ENCODE results near the gene FOXP1.

FOXP1 gene

GRCh38 chr3:71351403-71352149 is 232.0 kb downstream of the FOXP1 start:
- no peaks in the 10 kb centered on the region for H3K36me3 ChIP-seq (ENCODE audit: control insufficient read depth, insufficient read depth, low read length)
- no peaks in the 10 kb centered on the region for H3K4me1 ChIP-seq (ENCODE audit: control insufficient read depth, insufficient read depth, low read length)
- no peaks in the 10 kb centered on the region for H3K27me3 ChIP-seq (ENCODE audit: control insufficient read depth, insufficient read depth, low read length, poor library complexity, severe bottlenecking)
- 96 to 97% methylated on average over 4 of the region's 4 CpGs for WGBS, 2 experiments
- no peak overlapping the region for H3K27ac ChIP-seq (ENCODE audit: insufficient read depth, low read depth, low read length, poor library complexity, severe bottlenecking)
- H3K4me3 ChIP-seq (ENCODE audit: insufficient read depth, low read depth, low read length), result no peak overlapping the region
- no peaks in the 10 kb centered on the region for H3K9me3 ChIP-seq (ENCODE audit: control insufficient read depth, low read length)

- 96% methylated on average over 4 of the region's 4 CpGs for WGBS, 2 experiments
- no peaks in the 10 kb centered on the region for H3K36me3 ChIP-seq (ENCODE audit: control insufficient read depth, insufficient read depth, low read length)
- no peaks in the 10 kb centered on the region for H3K4me1 ChIP-seq (ENCODE audit: control insufficient read depth, insufficient read depth, low read length)
- H3K27me3 ChIP-seq (ENCODE audit: control insufficient read depth, insufficient read depth, low read length, poor library complexity, severe bottlenecking), result no peaks in the 10 kb centered on the region
- no peaks in the 10 kb centered on the region for H3K9me3 ChIP-seq (ENCODE audit: control insufficient read depth, low read length)
- no peak overlapping the region for H3K27ac ChIP-seq (ENCODE audit: insufficient read depth, low read depth, low read length, poor library complexity, severe bottlenecking)
- no peak overlapping the region for H3K4me3 ChIP-seq (ENCODE audit: insufficient read depth, low read depth, low read length)
These were observed 232.5 kb downstream of the FOXP1 start for GRCh38 chr3:71350998-71351397.

- WGBS, 2 experiments, result 97 to 98% methylated on average over 2 of the region's 2 CpGs
- no peak overlapping the region for H3K4me3 ChIP-seq (ENCODE audit: insufficient read depth, low read depth, low read length)
These were observed 234.7 kb downstream of the FOXP1 start for GRCh38 chr3:71348831-71349230.

GRCh38 chr3:71348001-71348632 is 235.4 kb downstream of the FOXP1 start:
- 84 to 86% methylated on average over 9 of the region's 9 CpGs for WGBS, 2 experiments
- no peak overlapping the region for H3K27ac ChIP-seq (ENCODE audit: insufficient read depth, low read depth, low read length, poor library complexity, severe bottlenecking)
- H3K9me3 ChIP-seq (ENCODE audit: control insufficient read depth, low read length), result no peaks in the 10 kb centered on the region
- H3K27me3 ChIP-seq (ENCODE audit: control insufficient read depth, insufficient read depth, low read length, poor library complexity, severe bottlenecking), result no peaks in the 10 kb centered on the region
- H3K4me1 ChIP-seq (ENCODE audit: control insufficient read depth, insufficient read depth, low read length), result no peaks in the 10 kb centered on the region
- H3K36me3 ChIP-seq (ENCODE audit: control insufficient read depth, insufficient read depth, low read length), result no peaks in the 10 kb centered on the region
- H3K4me3 ChIP-seq (ENCODE audit: insufficient read depth, low read depth, low read length), result no peak overlapping the region

More at GRCh38 chr3:71348831-71349230, 234.7 kb downstream of the FOXP1 start:
- Histone ChIP-seq H3K27ac (ENCODE audit: insufficient read depth, low read depth, low read length, poor library complexity, severe bottlenecking) (no peak overlapping the region), H3K36me3 (ENCODE audit: control insufficient read depth, insufficient read depth, low read length) (no peaks in the 10 kb centered on the region), H3K27me3 (ENCODE audit: control insufficient read depth, insufficient read depth, low read length, poor library complexity, severe bottlenecking) (no peaks in the 10 kb centered on the region), H3K9me3 (ENCODE audit: control insufficient read depth, low read length) (no peaks in the 10 kb centered on the region), H3K4me1 (ENCODE audit: control insufficient read depth, insufficient read depth, low read length) (no peaks in the 10 kb centered on the region)

- Histone ChIP-seq H3K4me3 (ENCODE audit: insufficient read depth, low read depth, low read length) (no peak overlapping the region), H3K36me3 (ENCODE audit: control insufficient read depth, insufficient read depth, low read length) (no peaks in the 10 kb centered on the region), H3K27ac (ENCODE audit: insufficient read depth, low read depth, low read length, poor library complexity, severe bottlenecking) (no peak overlapping the region), H3K27me3 (ENCODE audit: control insufficient read depth, insufficient read depth, low read length, poor library complexity, severe bottlenecking) (no peaks in the 10 kb centered on the region), H3K4me1 (ENCODE audit: control insufficient read depth, insufficient read depth, low read length) (no peaks in the 10 kb centered on the region), H3K9me3 (ENCODE audit: control insufficient read depth, low read length) (no peaks in the 10 kb centered on the region)
- 91 to 96% methylated on average over 4 of the region's 4 CpGs for WGBS, 2 experiments
These were observed 237.5 kb downstream of the FOXP1 start for GRCh38 chr3:71346061-71346460.

GRCh38 chr3:71345429-71346040 is 238.0 kb downstream of the FOXP1 start:
- Histone ChIP-seq H3K4me3 (ENCODE audit: insufficient read depth, low read depth, low read length) (no peak overlapping the region), H3K27ac (ENCODE audit: insufficient read depth, low read depth, low read length, poor library complexity, severe bottlenecking) (no peak overlapping the region), H3K36me3 (ENCODE audit: control insufficient read depth, insufficient read depth, low read length) (no peaks in the 10 kb centered on the region), H3K4me1 (ENCODE audit: control insufficient read depth, insufficient read depth, low read length) (no peaks in the 10 kb centered on the region), H3K9me3 (ENCODE audit: control insufficient read depth, low read length) (no peaks in the 10 kb centered on the region), H3K27me3 (ENCODE audit: control insufficient read depth, insufficient read depth, low read length, poor library complexity, severe bottlenecking) (no peaks in the 10 kb centered on the region)
- WGBS, 2 experiments, result 89 to 93% methylated on average over 4 to 5 of the region's 5 CpGs

GRCh38 chr3:71341721-71342120 is 241.8 kb downstream of the FOXP1 start:
- Histone ChIP-seq H3K4me3 (ENCODE audit: insufficient read depth, low read depth, low read length) (no peak overlapping the region), H3K27me3 (ENCODE audit: control insufficient read depth, insufficient read depth, low read length, poor library complexity, severe bottlenecking) (no peaks in the 10 kb centered on the region), H3K36me3 (ENCODE audit: control insufficient read depth, insufficient read depth, low read length) (no peaks in the 10 kb centered on the region), H3K27ac (ENCODE audit: insufficient read depth, low read depth, low read length, poor library complexity, severe bottlenecking) (no peak overlapping the region), H3K4me1 (ENCODE audit: control insufficient read depth, insufficient read depth, low read length) (no peaks in the 10 kb centered on the region), H3K9me3 (ENCODE audit: control insufficient read depth, low read length) (no peaks in the 10 kb centered on the region)
- 84 to 98% methylated on average over 2 to 4 of the region's 4 CpGs for WGBS, 2 experiments

GRCh38 chr3:71339049-71339448 is 244.5 kb downstream of the FOXP1 start:
- no peak overlapping the region for H3K4me3 ChIP-seq (ENCODE audit: insufficient read depth, low read depth, low read length)
- 85 to 95% methylated on average over 2 to 4 of the region's 4 CpGs for WGBS, 2 experiments
- no peak overlapping the region for H3K27ac ChIP-seq (ENCODE audit: insufficient read depth, low read depth, low read length, poor library complexity, severe bottlenecking)

GRCh38 chr3:71332813-71333212 is 250.7 kb downstream of the FOXP1 start:
- Histone ChIP-seq H3K27me3 (ENCODE audit: control insufficient read depth, insufficient read depth, low read length, poor library complexity, severe bottlenecking) (no peaks in the 10 kb centered on the region), H3K27ac (ENCODE audit: insufficient read depth, low read depth, low read length, poor library complexity, severe bottlenecking) (no peak overlapping the region), H3K4me3 (ENCODE audit: insufficient read depth, low read depth, low read length) (no peak overlapping the region), H3K9me3 (ENCODE audit: control insufficient read depth, low read length) (no peaks in the 10 kb centered on the region), H3K4me1 (ENCODE audit: control insufficient read depth, insufficient read depth, low read length) (no peaks in the 10 kb centered on the region), H3K36me3 (ENCODE audit: control insufficient read depth, insufficient read depth, low read length) (no peaks in the 10 kb centered on the region)
- WGBS, 2 experiments, result 94 to 98% methylated on average over 4 of the region's 4 CpGs

More at GRCh38 chr3:71339049-71339448, 244.5 kb downstream of the FOXP1 start:
- H3K4me1 ChIP-seq (ENCODE audit: control insufficient read depth, insufficient read depth, low read length), result no peaks in the 10 kb centered on the region
- no peaks in the 10 kb centered on the region for H3K9me3 ChIP-seq (ENCODE audit: control insufficient read depth, low read length)
- H3K36me3 ChIP-seq (ENCODE audit: control insufficient read depth, insufficient read depth, low read length), result no peaks in the 10 kb centered on the region
- no peaks in the 10 kb centered on the region for H3K27me3 ChIP-seq (ENCODE audit: control insufficient read depth, insufficient read depth, low read length, poor library complexity, severe bottlenecking)

GRCh38 chr3:71330909-71331308 is 252.6 kb downstream of the FOXP1 start:
- no peaks in the 10 kb centered on the region for H3K4me1 ChIP-seq (ENCODE audit: control insufficient read depth, insufficient read depth, low read length)

More at GRCh38 chr3:71330909-71331308, 252.6 kb downstream of the FOXP1 start:
- Histone ChIP-seq H3K27ac (ENCODE audit: insufficient read depth, low read depth, low read length, poor library complexity, severe bottlenecking) (no peak overlapping the region), H3K36me3 (ENCODE audit: control insufficient read depth, insufficient read depth, low read length) (no peaks in the 10 kb centered on the region), H3K27me3 (ENCODE audit: control insufficient read depth, insufficient read depth, low read length, poor library complexity, severe bottlenecking) (no peaks in the 10 kb centered on the region), H3K9me3 (ENCODE audit: control insufficient read depth, low read length) (no peaks in the 10 kb centered on the region), H3K4me3 (ENCODE audit: insufficient read depth, low read depth, low read length) (no peak overlapping the region)
- WGBS, 2 experiments, result 92 to 94% methylated on average over 18 of the region's 18 CpGs

Measured in ectodermal cell (in vitro differentiated cells).